Body of pancreas (tissue), 4 donors: ENCODE data around the gene ANKH.

Source experiments
- CTCF ChIP-seq, 7 experiments: fragments of 450-650 bp in 4 of 7; fragments of 200-600 bp in 3 of 7; sonication (generic) in 3 of 7; IDR thresholded peaks; one replicate each; pipeline ENCODE4 v1.5.1; 2016 to 2019; ENCODE audit warnings: antibody characterized with exemption in 7 of 7
- POLR2A ChIP-seq, 3 donors: fragments of 450-650 bp; IDR thresholded peaks; one replicate each; pipeline ENCODE4 v1.6.1; 2016; ENCODE audit warnings: antibody characterized with exemption in 3 of 3, mild to moderate bottlenecking in 2 of 3

- TF ChIP-seq CTCF (IDR thresholded peaks at IDR 0.05) (no peak), POLR2A (IDR thresholded peaks at IDR 0.05) (no peak)
Observed at GRCh38 chr5:14801792-14802191, 69.8 kb downstream of the ANKH start.
